ENCODE results near the gene SMIM13.

SMIM13 gene

DNA sequence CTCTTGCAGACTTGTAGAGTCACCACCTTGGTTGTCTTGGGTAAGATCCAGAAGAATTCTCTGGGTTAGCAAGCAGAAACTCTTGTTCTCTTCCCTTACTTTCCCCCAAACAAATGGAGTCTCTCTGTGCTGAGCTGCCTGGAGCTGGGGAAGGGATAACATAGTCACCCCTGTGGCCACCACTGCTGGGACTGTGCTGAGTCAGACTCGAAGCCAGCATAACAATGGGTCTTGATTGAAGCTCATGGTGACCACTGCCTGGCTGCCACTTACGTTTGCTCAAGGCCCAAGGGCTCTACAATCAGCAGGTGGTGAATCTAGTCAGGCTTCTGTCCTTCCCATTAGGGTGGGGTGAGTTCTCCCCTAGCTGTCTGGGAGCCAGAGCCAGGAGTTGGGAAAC, 33.2 kb downstream of the SMIM13 start:
- Histone ChIP-seq H3K4me3 (replicated peaks; ENCODE audit: low read depth, low read length) (no peak overlapping the region), H3K36me3 (ENCODE audit: control insufficient read depth, insufficient read depth, low read length) (no peaks in the 10 kb centered on the region), H3K27me3 (replicated peaks; ENCODE audit: control insufficient read depth, insufficient read depth, low read length) (no peaks in the 10 kb centered on the region)
- TF ChIP-seq, protein P1, sequence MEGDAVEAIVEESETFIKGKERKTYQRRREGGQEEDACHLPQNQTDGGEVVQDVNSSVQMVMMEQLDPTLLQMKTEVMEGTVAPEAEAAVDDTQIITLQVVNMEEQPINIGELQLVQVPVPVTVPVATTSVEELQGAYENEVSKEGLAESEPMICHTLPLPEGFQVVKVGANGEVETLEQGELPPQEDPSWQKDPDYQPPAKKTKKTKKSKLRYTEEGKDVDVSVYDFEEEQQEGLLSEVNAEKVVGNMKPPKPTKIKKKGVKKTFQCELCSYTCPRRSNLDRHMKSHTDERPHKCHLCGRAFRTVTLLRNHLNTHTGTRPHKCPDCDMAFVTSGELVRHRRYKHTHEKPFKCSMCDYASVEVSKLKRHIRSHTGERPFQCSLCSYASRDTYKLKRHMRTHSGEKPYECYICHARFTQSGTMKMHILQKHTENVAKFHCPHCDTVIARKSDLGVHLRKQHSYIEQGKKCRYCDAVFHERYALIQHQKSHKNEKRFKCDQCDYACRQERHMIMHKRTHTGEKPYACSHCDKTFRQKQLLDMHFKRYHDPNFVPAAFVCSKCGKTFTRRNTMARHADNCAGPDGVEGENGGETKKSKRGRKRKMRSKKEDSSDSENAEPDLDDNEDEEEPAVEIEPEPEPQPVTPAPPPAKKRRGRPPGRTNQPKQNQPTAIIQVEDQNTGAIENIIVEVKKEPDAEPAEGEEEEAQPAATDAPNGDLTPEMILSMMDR (IDR thresholded peaks at IDR 0.05; ENCODE audit: insufficient read depth, low read length, poor library complexity, severe bottlenecking) = no peak
- no peak for DNase-seq (ENCODE audit: extremely low read depth, insufficient read length)

DNA sequence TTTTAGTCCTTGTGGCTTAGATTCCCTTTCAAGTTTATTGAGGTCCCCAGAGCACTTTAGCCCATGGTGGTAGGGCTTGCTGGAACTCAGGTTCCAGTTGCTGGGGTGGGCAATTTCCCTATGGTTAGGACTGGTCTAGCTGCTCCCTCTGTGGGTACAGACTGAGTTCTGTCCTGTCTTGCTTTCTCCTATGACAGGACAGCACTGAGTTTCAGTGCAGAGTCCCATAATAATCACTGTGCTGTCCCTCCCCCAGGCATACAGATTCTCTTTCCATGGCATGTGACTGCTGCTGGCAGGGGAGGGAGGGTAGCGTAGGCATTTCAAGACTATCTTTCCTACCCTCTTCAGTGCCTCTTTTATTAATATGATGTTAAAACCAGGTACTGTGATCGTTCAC, 35.0 kb downstream of the SMIM13 start:
- Histone ChIP-seq H3K36me3 (ENCODE audit: control insufficient read depth, insufficient read depth, low read length) (no peaks in the 10 kb centered on the region), H3K4me3 (replicated peaks; ENCODE audit: low read depth, low read length) (no peak overlapping the region), H3K27me3 (replicated peaks; ENCODE audit: control insufficient read depth, insufficient read depth, low read length) (no peaks in the 10 kb centered on the region)
- TF ChIP-seq, protein P1 (IDR thresholded peaks at IDR 0.05; ENCODE audit: insufficient read depth, low read length, poor library complexity, severe bottlenecking) = no peak
- no peak for DNase-seq (ENCODE audit: extremely low read depth, insufficient read length)

DNA sequence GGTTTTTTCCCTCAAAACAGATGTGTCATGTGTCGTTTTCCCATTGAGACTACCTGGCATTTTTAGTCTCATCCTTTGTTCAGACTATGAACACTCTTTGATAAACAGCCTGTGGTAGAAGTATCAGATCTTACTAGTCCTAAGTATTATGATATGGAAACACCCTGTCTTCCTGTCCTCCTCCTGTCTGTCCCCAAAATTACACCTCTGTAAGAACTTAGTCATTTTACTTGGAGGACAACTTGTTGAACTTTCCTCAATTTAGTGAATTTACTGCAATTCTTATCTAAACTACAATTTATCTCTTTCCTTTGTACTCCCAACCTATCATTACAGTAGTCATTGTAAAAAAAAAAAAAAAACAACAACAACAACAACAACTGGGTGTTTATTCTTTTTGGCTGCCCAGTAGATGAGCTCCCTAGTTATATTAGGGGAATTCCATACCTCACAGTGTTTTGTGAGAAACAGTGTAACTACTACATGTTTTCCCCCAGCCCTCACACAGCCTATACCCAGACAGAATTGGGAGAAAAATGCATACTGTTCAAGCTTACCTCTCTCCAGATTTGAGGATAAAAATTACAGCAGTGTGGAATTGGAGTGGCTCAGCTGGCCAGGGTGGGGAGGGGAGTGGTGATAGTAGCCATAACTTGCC, 36.4 kb downstream of the SMIM13 start:
- DNase-seq (ENCODE audit: extremely low read depth, insufficient read length) = no peak
- Histone ChIP-seq H3K36me3 (ENCODE audit: control insufficient read depth, insufficient read depth, low read length) (no peaks in the 10 kb centered on the region; the same call in none of the 2 replicates), H3K4me3 (replicated peaks; ENCODE audit: low read depth, low read length) (no peak overlapping the region), H3K27me3 (replicated peaks; ENCODE audit: control insufficient read depth, insufficient read depth, low read length) (no peaks in the 10 kb centered on the region)
- TF ChIP-seq, protein P1 (IDR thresholded peaks at IDR 0.05; ENCODE audit: insufficient read depth, low read length, poor library complexity, severe bottlenecking) = no peak

- no peaks in the 10 kb centered on the region for H3K27me3 ChIP-seq (replicated peaks; ENCODE audit: control insufficient read depth, insufficient read depth, low read length)
- H3K4me3 ChIP-seq (replicated peaks; ENCODE audit: low read depth, low read length) = no peak overlapping the region
- DNase-seq (ENCODE audit: extremely low read depth, insufficient read length) = no peak
- TF ChIP-seq, protein P1 (IDR thresholded peaks at IDR 0.05; ENCODE audit: insufficient read depth, low read length, poor library complexity, severe bottlenecking) = no peak
- peaks cover 3% of the 10 kb centered on the region for H3K36me3 ChIP-seq (ENCODE audit: control insufficient read depth, insufficient read depth, low read length)
These were observed 37.0 kb downstream of the SMIM13 start for GRCh38 chr6:11130605-11131004.

- Histone ChIP-seq H3K27me3 (replicated peaks; ENCODE audit: control insufficient read depth, insufficient read depth, low read length) (no peaks in the 10 kb centered on the region), H3K36me3 (ENCODE audit: control insufficient read depth, insufficient read depth, low read length) (peaks cover 3% of the 10 kb centered on the region), H3K4me3 (replicated peaks; ENCODE audit: low read depth, low read length) (no peak overlapping the region)
- TF ChIP-seq, protein P1 (IDR thresholded peaks at IDR 0.05; ENCODE audit: insufficient read depth, low read length, poor library complexity, severe bottlenecking) = no peak
- no peak for DNase-seq (ENCODE audit: extremely low read depth, insufficient read length)
These were observed 38.7 kb downstream of the SMIM13 start for GRCh38 chr6:11132194-11132888.
